GM23338 (cell line): ENCODE measurements around the gene MALSU1. TPM values are rescaled to one million over a fixed set of nuclear protein-coding genes. Genes with fewer than 3 reads are reported as not detected.

Experiments
- ATAC-seq: fragments of 200-7000 bp; cut with Tn5 transposase; 3 replicates; pipeline ENCODE4 v1.9.1; 2020
- DNase-seq: peaks from one replicate; pipeline ENCODE4 v3.0.0-alpha.2; 2015; ENCODE audit warnings: low spot score
- H2AFZ ChIP-seq: fragments of 200-600 bp; sonication (generic); 2 replicates; pipeline ENCODE4 v1.8.0; 2016; ENCODE audit warnings: antibody characterized with exemption, mild to moderate bottlenecking, moderate library complexity
- H3F3A ChIP-seq: fragments of 200-600 bp; sonication (generic); replicated peaks from 2 replicates; pipeline ENCODE4 v1.8.0; 2017; ENCODE audit warnings: antibody characterized with exemption, mixed run types, low read depth
- H3K27ac ChIP-seq: fragments of 200-600 bp; sonication (generic); 2 replicates; pipeline ENCODE4 v1.6.1; 2016; ENCODE audit warnings: low read depth
- H3K27me3 ChIP-seq: fragments of 200-600 bp; sonication (generic); 2 replicates; pipeline ENCODE4 v1.8.0; 2016; ENCODE audit warnings: mild to moderate bottlenecking, mixed run types, moderate library complexity; ENCODE audit not compliant: insufficient read depth
- H3K36me3 ChIP-seq: fragments of 200-600 bp; sonication (generic); 2 replicates; pipeline ENCODE4 v1.8.0; 2016; ENCODE audit warnings: mild to moderate bottlenecking; ENCODE audit not compliant: insufficient read depth
- H3K4me1 ChIP-seq: fragments of 200-600 bp; sonication (generic); 2 replicates; pipeline ENCODE4 v1.8.0; 2016; ENCODE audit warnings: mild to moderate bottlenecking, moderate library complexity; ENCODE audit not compliant: insufficient read depth
- H3K4me2 ChIP-seq: fragments of 200-600 bp; sonication (generic); 2 replicates; pipeline ENCODE4 v1.7.1; 2017; ENCODE audit warnings: mixed run types
- H3K4me3 ChIP-seq: fragments of 200-600 bp; sonication (generic); 2 replicates; pipeline ENCODE4 v1.6.1; 2016; ENCODE audit warnings: mixed run types
- H3K79me2 ChIP-seq: fragments of 200-600 bp; sonication (generic); replicated peaks from 2 replicates; pipeline ENCODE4 v1.8.0; 2017; ENCODE audit warnings: mild to moderate bottlenecking; ENCODE audit not compliant: insufficient read depth
- H3K9me2 ChIP-seq: fragments of 200-600 bp; sonication (generic); 2 replicates; pipeline ENCODE4 v1.8.0; 2017; ENCODE audit not compliant: insufficient read depth
- H4K20me1 ChIP-seq: fragments of 200-600 bp; sonication (generic); replicated peaks from 2 replicates; pipeline ENCODE4 v1.8.0; 2017; ENCODE audit warnings: mild to moderate bottlenecking; ENCODE audit not compliant: insufficient read depth
- H3K27ac Mint-ChIP-seq: 2 replicates; pipeline ENCODE4 v1.8.0; 2020; ENCODE audit warnings: inconsistent platforms, mild to moderate bottlenecking, moderate library complexity, mixed read lengths
- H3K27me3 Mint-ChIP-seq: 3 replicates; pipeline ENCODE4 v1.8.0; 2022; ENCODE audit warnings: low read depth, mild to moderate bottlenecking, moderate library complexity, mixed read lengths, inconsistent platforms; ENCODE audit not compliant: insufficient read depth, poor library complexity
- H3K36me3 Mint-ChIP-seq: 3 replicates; pipeline ENCODE4 v1.8.0; 2021; ENCODE audit warnings: low read depth, mild to moderate bottlenecking, inconsistent platforms, moderate library complexity, mixed read lengths
- H3K4me1 Mint-ChIP-seq: 3 replicates; pipeline ENCODE4 v1.8.0; 2020; ENCODE audit warnings: mild to moderate bottlenecking, inconsistent platforms, mixed read lengths
- H3K4me3 Mint-ChIP-seq: 3 replicates; pipeline ENCODE4 v1.8.0; 2021; ENCODE audit warnings: moderate library complexity, mild to moderate bottlenecking, inconsistent platforms, mixed read lengths
- H3K9me3 Mint-ChIP-seq: 3 replicates; pipeline ENCODE4 v1.8.0; 2020; ENCODE audit warnings: moderate library complexity, mild to moderate bottlenecking, inconsistent platforms, mixed read lengths
- CREB1 ChIP-seq: fragments of 250-450 bp; sonication (Bioruptor Pico); IDR thresholded peaks from 2 replicates; pipeline ENCODE4 v1.5.0; 2020; ENCODE audit warnings: low read depth, mild to moderate bottlenecking, moderate library complexity
- CTCF ChIP-seq, 2 experiments: fragments of 200-600 bp in 1 of 2; sonication (generic) in 1 of 2; conservative IDR thresholded peaks; 2 replicates each; pipeline versions ENCODE4 v1.5.1 to v1.6.1; 2016 to 2017; ENCODE audit warnings: antibody characterized with exemption in 2 of 2, low read depth in 2 of 2, mild to moderate bottlenecking in 2 of 2, moderate library complexity in 1 of 2
- EZH2 ChIP-seq: fragments of 200-600 bp; sonication (generic); IDR thresholded peaks from one replicate; pipeline ENCODE4 v1.8.0; 2017; ENCODE audit warnings: antibody characterized with exemption, mild to moderate bottlenecking, low read depth; ENCODE audit not compliant: unreplicated experiment
- EZH2phosphoT487 ChIP-seq: fragments of 200-600 bp; sonication (generic); IDR thresholded peaks from one replicate; pipeline ENCODE4 v1.8.1; 2018; ENCODE audit warnings: antibody characterized with exemption; ENCODE audit not compliant: unreplicated experiment
- JUNB ChIP-seq: IDR thresholded peaks from one replicate; pipeline ENCODE4 v1.6.1; 2016; ENCODE audit warnings: antibody characterized with exemption; ENCODE audit not compliant: unreplicated experiment
- NANOG ChIP-seq: IDR thresholded peaks from 2 replicates; pipeline ENCODE4 v1.6.1; 2016; ENCODE audit warnings: antibody characterized with exemption, borderline replicate concordance
- POLR2AphosphoS5 ChIP-seq: IDR thresholded peaks from 2 replicates; pipeline ENCODE4 v1.6.1; 2016; ENCODE audit warnings: antibody characterized with exemption, low read depth
- REST ChIP-seq: IDR thresholded peaks from one replicate; pipeline ENCODE4 v1.6.1; 2018; ENCODE audit warnings: antibody characterized with exemption; ENCODE audit not compliant: unreplicated experiment
- STAT1 ChIP-seq: IDR thresholded peaks from one replicate; pipeline ENCODE4 v1.6.1; 2016; ENCODE audit warnings: antibody characterized with exemption; ENCODE audit not compliant: unreplicated experiment
- ZNF114 ChIP-seq: fragments of 250-450 bp; sonication (Bioruptor Pico); IDR thresholded peaks from 2 replicates; pipeline ENCODE4 v1.5.0; 2020; ENCODE audit warnings: mild to moderate bottlenecking, moderate library complexity
- ZNF331 ChIP-seq: fragments of 250-450 bp; sonication (Bioruptor Pico); IDR thresholded peaks from 2 replicates; pipeline ENCODE4 v1.5.0; 2020; ENCODE audit warnings: low read depth, mild to moderate bottlenecking, moderate library complexity
- ZNF462 ChIP-seq: fragments of 250-450 bp; sonication (Bioruptor Pico); IDR thresholded peaks from 2 replicates; pipeline ENCODE4 v1.5.0; 2020; ENCODE audit warnings: mild to moderate bottlenecking, moderate library complexity
- polyA plus RNA-seq: library from polyadenylated mRNA; unstranded; fragments of >200 nt; fragmentation: Nextera tagmentation; extraction: Ambion mirVana; gene quantifications from 2 replicates; pipeline ENCODE4 v1.2.1, GENCODE V29; 2016
- total RNA-seq: library from RNA; depleted of rRNA; stranded (reverse); fragments of >200 nt; shearing (Covaris generic); gene quantifications from 2 replicates; pipeline ENCODE4 v1.2.3, GENCODE V29; 2014
- TF ChIP-seq, protein P1 (sequence below): IDR thresholded peaks from 2 replicates; pipeline ENCODE4 v1.6.1; 2016; ENCODE audit warnings: antibody characterized with exemption

Gene MALSU1
- total and polyA plus RNA-seq, 2 experiments from 2014 or later, result 96.8 to 209 TPM

DNA sequence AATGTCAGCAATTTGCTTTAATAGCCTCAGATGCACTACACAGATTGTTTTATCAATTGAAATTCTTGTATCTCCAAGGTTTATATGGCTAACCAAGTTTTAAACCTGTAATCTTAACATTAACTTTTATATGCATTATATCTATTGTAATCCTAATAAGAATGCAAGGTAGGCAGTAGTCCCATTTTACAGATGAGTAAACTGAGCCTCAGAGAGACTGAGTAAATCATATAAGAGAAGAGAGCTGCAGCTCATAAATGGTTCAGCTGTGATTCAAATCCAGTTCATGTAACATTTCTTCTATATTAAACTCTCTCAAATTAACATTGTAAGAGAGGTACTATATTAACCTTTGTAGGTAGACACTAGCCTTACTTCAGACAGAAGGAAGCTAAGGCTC, 44.0 kb downstream of the MALSU1 start:
- ATAC-seq (no peak), DNase-seq (no peak)
- H4K20me1 ChIP-seq, result peaks cover 12% of the 10 kb centered on the region
- TF ChIP-seq NANOG, result no peak
- no peak for TF ChIP-seq ZNF331 (CRISPR knock-in tag)
- TF ChIP-seq STAT1, result no peak
- TF ChIP-seq ZNF114, result no peak
- no peak for TF ChIP-seq CTCF (conservative IDR thresholded peaks at IDR 0.05; ENCODE audit: low read depth in 2 of 2)
- no peak for TF ChIP-seq POLR2AphosphoS5
- TF ChIP-seq, protein P1, sequence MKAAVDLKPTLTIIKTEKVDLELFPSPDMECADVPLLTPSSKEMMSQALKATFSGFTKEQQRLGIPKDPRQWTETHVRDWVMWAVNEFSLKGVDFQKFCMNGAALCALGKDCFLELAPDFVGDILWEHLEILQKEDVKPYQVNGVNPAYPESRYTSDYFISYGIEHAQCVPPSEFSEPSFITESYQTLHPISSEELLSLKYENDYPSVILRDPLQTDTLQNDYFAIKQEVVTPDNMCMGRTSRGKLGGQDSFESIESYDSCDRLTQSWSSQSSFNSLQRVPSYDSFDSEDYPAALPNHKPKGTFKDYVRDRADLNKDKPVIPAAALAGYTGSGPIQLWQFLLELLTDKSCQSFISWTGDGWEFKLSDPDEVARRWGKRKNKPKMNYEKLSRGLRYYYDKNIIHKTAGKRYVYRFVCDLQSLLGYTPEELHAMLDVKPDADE, result no peak
- no peak for TF ChIP-seq REST
- no peak for TF ChIP-seq EZH2phosphoT487
- no peak for TF ChIP-seq EZH2
- no peak for TF ChIP-seq ZNF462 (CRISPR knock-in tag)
- no peak for TF ChIP-seq CREB1
- no peak for TF ChIP-seq JUNB
- Mint-ChIP-seq H3K4me1 (no peaks in the 10 kb centered on the region), H3K9me3 (no peaks in the 10 kb centered on the region), H3K4me3 (no peak overlapping the region), H3K27ac (no peak overlapping the region), H3K27me3 (peaks cover 8% of the 10 kb centered on the region), H3K36me3 (peaks cover 90% of the 10 kb centered on the region)
- H3K36me3 ChIP-seq, result peaks cover 79% of the 10 kb centered on the region; the same call in 1 of the 2 replicates
- H3F3A ChIP-seq, result peaks cover 11% of the 10 kb centered on the region; the same call in 1 of the 2 replicates
- no peak overlapping the region for H3K4me3 ChIP-seq
- no peaks in the 10 kb centered on the region for H3K4me1 ChIP-seq
- H3K27ac ChIP-seq, result no peak overlapping the region
- H3K4me2 ChIP-seq, result no peak overlapping the region
- no peaks in the 10 kb centered on the region for H3K27me3 ChIP-seq
- H2AFZ ChIP-seq, result no peak overlapping the region
- H3K9me2 ChIP-seq, result no peaks in the 10 kb centered on the region
- H3K79me2 ChIP-seq, result 0 out of 2 replicates have a peak, but pooled peaks cover under 1% of the 10 kb centered on the region
